HG03103 (cell line): ENCODE measurements around the gene DMTF1.
A peak's percentile ranks its signal among the peaks of the same experiment; 100 is the strongest.
"Not testable (repeated sequence)": the region's sequence is repeated elsewhere in the genome, so short reads cannot be mapped to it uniquely, and the experiment has no call there.

Source experiments
- ATAC-seq: cut with Tn5 transposase; IDR thresholded peaks from one replicate; pipeline ENCODE4 v1.9.1; 2021; ENCODE audit warnings: low read depth; ENCODE audit not compliant: unreplicated experiment

Gene DMTF1, protein sequence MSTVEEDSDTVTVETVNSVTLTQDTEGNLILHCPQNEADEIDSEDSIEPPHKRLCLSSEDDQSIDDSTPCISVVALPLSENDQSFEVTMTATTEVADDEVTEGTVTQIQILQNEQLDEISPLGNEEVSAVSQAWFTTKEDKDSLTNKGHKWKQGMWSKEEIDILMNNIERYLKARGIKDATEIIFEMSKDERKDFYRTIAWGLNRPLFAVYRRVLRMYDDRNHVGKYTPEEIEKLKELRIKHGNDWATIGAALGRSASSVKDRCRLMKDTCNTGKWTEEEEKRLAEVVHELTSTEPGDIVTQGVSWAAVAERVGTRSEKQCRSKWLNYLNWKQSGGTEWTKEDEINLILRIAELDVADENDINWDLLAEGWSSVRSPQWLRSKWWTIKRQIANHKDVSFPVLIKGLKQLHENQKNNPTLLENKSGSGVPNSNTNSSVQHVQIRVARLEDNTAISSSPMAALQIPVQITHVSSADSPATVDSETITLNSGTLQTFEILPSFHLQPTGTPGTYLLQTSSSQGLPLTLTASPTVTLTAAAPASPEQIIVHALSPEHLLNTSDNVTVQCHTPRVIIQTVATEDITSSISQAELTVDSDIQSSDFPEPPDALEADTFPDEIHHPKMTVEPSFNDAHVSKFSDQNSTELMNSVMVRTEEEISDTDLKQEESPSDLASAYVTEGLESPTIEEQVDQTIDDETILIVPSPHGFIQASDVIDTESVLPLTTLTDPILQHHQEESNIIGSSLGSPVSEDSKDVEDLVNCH

DNA sequence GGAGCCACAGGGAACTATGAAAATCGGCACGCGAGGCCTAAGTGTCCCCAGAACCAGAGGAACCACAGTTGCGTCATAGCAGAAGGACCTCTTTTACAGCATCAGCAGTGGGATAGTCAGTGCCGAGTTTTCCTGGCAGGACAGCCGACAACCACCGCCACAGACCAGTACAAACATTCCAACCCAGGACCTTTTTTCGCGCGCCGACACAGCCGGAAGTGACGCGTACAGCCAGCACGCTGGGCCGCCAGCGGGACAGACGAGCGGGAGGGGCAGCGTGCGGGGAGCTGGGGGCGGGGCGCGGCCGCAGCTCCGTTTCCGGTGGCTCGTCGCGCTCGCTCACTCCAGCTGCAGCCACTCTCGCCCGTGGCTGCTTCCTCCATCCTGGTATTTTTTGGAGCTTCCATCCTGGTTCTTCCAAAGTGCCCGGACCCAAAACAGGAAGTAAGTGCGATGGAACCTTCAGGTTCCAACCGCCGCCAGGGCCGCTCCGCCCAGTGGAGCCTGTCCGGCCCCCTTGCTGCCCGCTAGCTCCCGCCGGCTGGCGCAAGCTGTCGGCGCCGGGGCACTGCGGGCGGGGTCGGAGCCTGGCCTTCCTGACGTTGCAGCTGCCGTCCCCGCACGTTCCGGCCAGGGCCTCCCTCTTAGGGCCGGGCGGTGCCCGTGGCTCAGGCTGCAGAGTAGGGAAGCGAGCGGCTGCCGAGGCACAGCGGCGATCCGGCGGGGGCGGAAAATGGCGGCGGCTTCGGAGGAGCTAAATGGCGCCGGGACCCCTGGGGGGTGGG lies at the start of gene DMTF1:
TSS of gene DMTF1 (plus strand) at position 342 of the 785 bp plus-strand sequence. CDS start 12,489 bp downstream, outside the sequence.
- ATAC-seq: peak; percentile 79

DNA sequence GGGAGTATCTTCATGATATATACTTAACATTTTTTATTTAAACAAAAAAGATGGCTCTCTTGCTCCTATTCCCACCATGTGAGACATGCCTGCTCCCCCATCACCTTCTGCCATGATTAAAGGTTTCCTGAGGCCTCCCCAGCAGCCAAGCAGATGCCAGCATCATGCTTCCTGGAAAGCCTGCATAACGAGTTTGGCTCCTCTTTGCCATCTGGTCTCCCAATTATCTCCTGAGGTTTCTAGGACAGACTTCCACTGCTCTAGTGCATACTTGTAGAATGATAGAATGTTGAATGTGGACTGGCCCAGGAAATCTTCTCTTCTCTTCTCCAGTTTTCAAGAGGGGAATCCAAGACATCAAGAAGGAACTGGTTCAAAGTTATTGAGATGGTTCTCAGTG lies 46.9 kb upstream of the DMTF1 start:
- no peak for ATAC-seq

DNA sequence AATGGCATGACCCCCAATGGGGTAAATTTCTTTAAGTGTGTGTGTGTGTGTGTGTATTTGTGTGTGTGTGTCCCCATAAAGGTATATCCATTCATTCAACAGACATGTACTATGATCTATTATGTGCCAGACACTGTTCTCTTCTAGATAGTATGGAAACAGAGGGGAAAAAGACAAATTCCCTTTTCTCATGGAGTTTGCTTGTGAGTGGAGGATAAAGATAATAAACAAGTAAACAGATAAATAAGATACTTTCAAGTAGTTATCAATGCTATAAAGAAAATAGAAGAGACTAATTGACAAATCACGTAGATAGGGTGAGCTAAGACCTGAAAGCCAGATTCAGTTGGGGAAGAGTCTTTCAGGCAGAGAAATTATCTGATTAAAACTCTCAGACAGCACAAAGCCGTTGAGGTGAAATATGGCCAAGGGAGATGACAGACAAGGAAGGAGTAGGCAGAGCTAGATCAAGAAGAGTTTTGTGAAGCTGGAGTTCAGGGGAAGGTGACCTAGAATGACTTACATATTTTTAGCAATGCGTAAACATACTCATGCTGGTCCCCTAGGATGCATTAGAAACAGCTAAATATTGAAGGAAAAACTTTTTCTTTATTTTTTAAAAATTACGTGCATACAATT lies 45.2 kb upstream of the DMTF1 start:
- no peak for ATAC-seq

DNA sequence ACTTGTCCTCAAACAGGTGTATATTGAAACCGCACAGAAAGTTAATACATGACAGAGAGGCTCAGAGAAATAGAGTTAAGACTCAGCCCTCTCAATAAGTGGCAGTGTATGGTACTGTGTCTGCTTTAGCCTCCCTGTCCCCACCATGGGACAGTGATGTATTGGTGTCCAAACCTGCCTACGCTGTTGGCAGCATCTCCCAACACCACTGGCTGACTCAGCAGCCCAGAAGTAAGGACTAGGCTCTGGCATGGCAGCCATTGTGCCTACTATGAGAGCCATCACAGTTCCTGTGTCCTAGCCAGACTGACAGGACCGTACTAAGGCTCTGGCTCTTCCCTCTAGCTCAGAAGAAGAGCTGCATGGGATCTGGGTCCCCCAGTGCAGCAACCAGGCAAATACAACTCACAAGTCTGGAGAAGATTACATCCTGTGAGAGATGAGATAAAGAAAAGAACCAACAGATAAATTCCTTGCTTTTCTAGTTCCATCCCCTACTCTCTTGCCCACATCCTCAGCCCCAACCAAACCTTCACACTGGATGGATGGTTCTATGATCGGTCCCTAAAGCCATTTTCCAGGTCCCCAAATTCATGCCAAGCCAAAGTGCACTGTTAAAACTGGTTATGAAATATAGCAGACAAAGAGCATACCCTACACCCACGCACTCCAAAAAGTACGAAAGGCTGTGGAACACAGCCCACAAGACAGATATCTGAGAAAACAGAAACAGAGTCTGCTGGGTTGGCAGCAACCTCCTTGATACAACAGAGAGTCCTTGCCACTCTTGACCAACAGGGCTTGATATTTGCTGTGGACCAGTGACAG lies 44.1 kb upstream of the DMTF1 start:
- ATAC-seq: no peak

DNA sequence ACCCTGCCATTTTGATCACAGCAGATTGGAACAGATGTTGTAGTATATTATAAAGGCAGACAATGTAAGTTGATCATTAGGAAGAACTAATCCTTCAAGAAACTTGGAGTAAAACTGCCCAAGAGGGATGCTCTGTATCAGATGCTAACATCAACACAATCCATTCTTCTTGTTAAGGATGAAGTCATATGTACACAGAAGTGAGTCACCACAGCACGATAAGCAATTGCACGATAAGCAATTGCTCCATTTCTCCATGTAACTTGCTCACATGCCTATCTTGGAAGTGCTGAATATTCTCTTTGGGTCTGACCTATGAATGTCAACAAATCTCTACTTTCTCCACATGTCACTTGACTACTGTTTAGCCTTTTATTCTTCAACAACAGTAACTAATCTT lies 41.5 kb upstream of the DMTF1 start:
- ATAC-seq: no peak

DNA sequence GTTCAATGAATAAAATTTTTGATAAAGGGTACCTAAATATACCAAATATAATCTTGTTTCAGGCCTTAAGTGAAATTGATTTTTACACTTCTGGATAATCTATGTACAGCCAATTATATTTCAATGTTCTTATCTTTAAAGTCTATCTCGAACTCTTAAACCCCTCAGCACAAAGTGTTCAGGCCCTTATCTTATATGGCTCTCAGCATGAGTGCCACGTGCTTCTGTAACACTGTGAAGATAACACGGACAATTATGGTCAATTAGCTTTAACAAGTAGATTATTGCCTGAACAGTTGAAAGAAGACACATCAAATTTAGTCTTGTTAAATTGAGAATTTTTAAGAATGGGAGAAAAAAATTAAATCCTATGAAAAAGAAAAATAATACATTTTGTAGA lies 40.4 kb upstream of the DMTF1 start:
- no peak for ATAC-seq

DNA sequence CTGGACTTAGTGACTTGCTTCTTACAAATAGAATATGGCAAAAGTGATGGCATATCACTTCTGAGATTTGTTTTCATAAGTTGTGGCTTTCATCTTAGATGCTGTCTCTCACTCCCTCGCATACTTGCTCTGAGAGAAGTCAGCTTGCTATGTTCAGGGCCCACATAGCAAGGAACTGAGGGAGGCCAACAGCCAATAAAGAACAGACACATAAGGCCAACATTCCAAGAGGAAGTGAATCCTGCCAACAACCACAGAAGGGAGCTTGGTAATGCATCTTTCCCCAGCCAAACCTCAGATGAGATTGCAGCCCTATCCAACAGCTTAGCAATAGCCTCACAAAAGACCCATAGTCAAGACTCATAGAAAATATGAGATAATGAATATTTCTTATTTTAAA lies 39.2 kb upstream of the DMTF1 start:
- ATAC-seq: no peak

DNA sequence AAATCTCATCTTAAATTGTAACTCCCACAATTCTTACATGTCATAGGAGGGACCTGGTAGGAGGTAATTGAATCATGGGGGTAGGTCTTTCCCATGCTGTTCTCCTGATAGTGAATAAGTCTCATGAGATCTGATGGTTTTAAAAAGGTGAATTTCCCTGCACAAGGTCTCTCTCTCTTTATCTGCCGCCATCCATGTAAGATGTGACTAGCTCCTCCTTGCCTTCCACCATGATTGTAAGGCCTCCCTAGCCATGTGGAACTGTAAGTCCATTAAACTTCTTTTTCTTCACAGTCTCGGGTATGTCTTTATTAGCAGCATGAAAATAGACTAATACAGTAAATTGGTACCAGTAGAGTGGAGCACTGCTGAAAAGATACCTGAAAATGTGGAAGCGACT lies 38.3 kb upstream of the DMTF1 start:
- not testable (repeated sequence) for ATAC-seq

DNA sequence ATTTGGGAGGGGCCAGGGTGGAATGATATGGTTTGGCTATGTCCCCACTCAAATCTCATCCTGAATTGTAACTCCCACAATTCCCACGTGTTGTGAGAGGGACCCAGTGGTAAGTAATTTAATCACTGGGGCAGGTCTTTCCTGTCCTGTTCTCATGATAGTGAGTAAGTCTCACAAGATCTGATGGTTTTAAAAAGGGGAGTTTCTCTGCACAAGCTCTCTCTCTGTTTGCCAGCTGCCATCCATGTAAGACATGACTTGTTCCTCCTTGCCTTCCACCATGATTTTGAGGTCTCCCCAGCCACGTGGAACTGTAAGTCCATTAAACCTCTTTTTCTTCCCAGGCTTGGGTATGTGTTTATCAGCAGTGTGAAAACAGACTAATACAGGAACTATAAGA lies 36.5 kb upstream of the DMTF1 start:
- ATAC-seq: not testable (repeated sequence)

DNA sequence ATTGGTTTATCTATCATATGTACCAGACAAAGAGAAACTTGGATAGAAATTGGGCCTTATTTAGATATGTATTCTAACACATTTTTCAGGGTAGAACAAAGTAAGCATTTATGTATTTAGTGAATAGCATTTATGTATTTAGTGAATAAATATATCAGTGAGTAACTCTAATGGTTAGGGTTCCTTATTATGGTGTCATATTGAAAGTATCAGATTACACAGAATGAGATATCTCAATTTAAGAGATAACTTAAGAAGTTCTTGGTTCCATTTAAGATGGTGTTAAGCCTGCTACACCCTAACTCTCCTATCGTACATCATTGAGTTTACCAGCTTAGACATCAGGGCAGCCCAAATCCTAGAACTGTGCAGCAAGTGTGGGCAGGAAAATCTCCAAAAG lies 35.9 kb upstream of the DMTF1 start:
- ATAC-seq: no peak

DNA sequence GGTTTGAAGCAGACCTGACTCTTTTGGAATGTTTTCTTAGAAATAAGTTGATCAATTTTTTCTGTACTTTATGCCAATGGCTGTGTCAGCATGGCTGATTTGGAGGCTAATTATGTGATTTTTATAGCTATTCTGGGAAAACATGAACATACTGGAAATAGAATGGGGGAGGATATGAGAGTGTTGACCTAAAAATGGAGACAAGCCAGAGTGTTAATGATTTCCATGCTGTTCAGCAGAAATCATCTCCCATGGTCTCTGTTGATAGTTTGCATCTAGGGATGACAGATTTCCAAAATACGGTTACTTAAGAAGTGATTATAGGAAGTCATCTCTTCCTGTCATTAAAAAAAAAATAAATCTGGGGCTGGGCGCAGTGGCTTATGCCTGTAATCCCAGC lies 32.7 kb upstream of the DMTF1 start:
- ATAC-seq: no peak

DNA sequence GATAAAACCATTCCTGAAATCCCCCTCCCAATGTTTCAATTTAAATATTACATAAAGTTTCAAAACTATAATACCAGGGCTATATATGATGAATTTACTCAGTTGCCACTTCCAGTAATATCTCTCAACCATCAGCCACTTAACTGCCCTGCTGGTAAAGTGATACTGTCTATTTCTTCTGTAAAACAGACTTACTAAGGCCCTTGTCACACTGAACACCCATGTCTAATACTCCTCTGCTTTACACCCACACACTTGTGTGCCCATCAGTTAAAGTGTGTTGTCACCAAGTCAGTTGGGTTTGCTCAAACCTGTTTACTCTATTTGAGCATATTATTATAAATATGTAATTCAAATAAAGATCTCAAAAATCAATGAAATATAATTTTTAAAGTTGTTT lies 29.1 kb upstream of the DMTF1 start:
- no peak for ATAC-seq

DNA sequence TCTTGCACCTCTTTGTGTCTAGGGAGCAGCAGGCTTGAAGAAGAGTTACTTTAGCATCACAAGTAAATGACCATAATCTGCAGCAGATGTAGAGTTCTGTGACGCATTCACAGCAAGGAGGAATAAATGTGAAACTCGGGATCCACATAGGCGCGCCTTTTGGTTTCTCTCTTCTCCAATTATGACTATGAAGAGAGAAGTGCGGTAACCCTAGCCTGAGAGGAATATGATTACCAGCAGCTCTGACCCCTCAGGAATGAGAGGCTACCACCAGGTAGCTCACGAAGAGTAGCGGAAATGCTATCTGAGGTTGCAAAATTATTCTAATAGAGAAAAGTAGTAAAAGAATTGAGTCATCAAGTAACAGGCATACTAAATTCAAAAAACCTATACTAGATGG lies 25.2 kb upstream of the DMTF1 start:
- peak; percentile 37 for ATAC-seq

DNA sequence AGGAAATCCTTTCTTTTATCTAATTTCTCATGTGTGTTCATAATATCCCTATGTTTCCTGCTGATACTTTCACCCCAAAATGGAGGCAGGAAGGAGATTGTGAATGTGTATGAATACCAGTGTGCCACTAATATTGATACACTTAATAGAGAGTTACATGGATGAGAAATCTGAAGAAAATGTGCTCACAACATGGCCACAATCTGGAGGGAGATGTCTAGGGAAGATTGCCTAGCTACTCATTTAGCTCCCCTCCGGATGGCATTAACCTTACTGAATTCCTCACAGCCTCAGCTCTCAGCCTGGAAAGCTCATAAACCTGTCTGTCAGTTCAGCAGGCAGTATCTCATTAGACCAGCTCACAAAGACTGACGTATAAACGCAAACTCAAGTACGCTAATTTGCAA lies 23.4 kb upstream of the DMTF1 start:
- no peak for ATAC-seq

DNA sequence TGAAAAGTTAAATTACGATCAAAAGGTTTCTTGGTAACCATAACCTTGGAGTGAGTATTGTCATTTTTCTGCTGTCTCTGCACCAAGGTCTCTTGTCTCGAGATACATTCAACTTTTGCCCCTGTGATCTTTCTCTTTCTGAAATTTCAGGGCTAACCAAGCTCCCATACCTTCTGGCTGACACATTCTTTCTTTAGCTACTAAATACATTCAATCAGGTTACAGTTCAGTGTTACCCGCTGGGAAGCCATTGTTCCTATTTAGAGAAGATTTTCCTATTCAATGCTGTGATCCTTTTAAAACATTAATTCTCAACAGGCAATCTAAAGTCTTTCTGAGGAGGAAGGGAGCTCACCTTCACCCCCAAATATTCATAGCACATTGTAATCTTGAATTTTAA lies 22.9 kb upstream of the DMTF1 start:
- no peak for ATAC-seq

DNA sequence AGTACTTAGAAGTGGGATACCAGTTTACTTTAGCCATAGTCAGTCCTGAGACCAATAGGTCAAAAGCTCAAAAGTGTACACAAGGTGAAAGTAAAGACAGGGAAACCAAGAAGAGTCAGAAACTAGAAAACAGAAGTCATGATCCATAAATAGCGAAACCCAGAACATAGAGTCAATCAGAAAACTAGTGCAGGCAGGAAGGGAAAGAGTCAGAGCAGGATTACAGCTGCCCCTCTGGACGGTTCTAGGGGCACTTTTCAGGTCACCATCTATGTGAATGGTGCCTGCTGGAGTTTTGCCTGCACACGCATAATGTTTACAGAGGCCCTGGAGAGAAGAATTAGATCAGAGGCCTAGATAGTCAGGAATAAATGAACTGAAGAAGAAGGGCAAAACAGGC lies 22.4 kb upstream of the DMTF1 start:
- ATAC-seq: peak; percentile 87

DNA sequence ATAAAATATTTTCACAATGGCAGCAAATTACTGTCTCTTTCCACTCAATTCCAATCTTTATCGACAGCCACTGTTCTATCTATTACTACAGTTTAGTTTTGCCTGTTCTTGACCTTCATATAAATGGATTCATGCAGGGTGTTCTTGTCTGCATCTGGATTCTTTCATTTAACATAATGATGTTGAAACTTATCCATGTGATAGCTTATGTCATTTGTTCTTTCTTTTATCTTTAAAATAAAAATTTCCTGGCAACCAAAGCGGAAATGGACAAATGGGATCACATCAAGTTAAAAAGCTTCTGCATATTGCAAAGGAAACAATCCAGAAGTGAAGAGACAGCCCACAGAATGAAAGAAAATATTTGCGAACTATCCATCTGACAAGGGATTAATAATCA lies 20.5 kb upstream of the DMTF1 start:
- no peak for ATAC-seq

DNA sequence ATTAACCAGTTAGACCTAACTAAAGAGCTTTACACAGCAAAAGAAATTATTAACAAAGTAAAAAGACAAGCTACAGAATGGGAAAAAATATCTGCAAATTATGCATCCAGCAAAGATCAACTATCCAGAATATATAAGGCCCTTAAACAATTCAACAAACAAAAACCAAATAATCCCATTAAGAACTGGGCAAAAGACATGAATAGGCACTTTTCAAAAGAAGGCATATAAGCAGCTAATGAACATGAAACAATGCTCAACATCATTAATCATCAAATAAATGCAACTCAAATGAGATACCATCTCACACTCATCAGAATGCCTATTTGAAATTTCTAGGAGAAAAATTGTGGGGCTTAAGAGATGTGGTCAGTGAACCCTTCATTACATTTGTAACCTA lies 15.0 kb upstream of the DMTF1 start:
- ATAC-seq: no peak

DNA sequence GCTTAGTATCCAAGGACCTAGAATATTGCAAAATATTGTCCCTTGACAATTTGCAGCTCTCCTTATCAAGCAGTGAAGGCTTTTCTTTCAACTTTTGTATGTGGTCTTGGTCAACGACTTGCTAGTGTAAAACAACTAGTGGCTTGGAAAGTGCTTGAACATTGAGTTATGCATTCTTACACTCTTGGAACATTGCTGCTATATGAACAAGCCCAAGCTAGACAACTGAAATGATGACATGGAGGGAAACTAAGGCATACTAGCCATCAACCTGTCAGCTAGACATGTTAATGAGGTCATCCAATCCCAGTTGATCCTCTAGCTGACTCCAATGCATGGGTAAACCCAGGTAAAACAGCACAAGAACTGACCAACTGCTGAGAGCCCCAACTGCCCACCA lies 12.7 kb upstream of the DMTF1 start:
- ATAC-seq: no peak

DNA sequence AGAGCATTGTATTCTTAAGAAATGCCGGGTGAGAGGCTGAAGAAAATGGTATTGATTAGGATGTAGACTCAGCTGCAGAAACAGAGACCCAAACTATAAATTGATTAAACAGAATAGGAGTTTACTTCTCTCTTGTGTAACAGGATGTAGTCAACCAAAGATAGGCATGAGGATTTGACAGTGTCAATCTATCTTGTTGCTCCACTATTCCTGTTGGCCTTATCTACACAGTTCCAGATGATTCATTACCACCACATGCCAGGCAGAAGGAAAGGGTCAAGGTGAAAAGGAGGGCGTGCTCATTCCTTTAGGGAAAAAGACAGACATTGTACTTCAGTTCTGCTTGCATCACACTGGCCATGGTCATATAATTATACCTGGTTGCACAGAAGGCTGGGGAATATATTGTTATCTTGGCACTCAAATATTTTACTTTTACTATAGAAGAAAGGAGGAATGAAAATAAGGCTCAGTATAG lies 11.9 kb upstream of the DMTF1 start:
- ATAC-seq: no peak
